IMR-90 (cell line): Measurements from ENCODE around the gene CYP24A1. TPM values are rescaled to one million over a fixed set of nuclear protein-coding genes. Genes with fewer than 3 reads are reported as not detected.

Experiments used
- ATAC-seq: fragments of 200-7000 bp; cut with Tn5 transposase; 2 replicates; pipeline ENCODE4 v1.9.1; 2020; ENCODE audit warnings: low read depth, mild to moderate bottlenecking, moderate library complexity
- BruUV-seq: library from RNA; stranded (reverse); fragments of 400-500 nt; replicated peaks from 2 replicates; lab custom pipeline; 2021; lab: Mats Ljungman, UMichigan
- CTCF ChIA-PET: fragments of 300-600 bp; formaldehyde crosslinking; extraction: SDS; loops from one replicate; lab custom pipeline; 2021; ENCODE audit warnings: antibody characterized with exemption; lab: Yijun Ruan, JAX
- POLR2A ChIA-PET: fragments of 300-600 bp; sonication (Branson Sonifier 250); formaldehyde crosslinking; loops from one replicate; lab custom pipeline; 2022; ENCODE audit warnings: antibody characterized with exemption; ENCODE audit not compliant: unreplicated experiment; lab: Charles Lee
- DNase-seq: peaks from one replicate; pipeline ENCODE4 v3.0.0; 2013
- H2AFZ ChIP-seq: replicated peaks from 2 replicates; pipeline ENCODE3; 2013; ENCODE audit warnings: low read length, mild to moderate bottlenecking; ENCODE audit not compliant: poor library complexity
- H2AK5ac ChIP-seq: 2 replicates; pipeline ENCODE4 v1.6.1; 2013; ENCODE audit warnings: low read depth, low read length, inconsistent platforms
- H2AK9ac ChIP-seq: replicated peaks from 2 replicates; pipeline ENCODE3; 2013; ENCODE audit warnings: mild to moderate bottlenecking, low read depth, low read length, moderate library complexity; ENCODE audit not compliant: poor library complexity
- H2BK120ac ChIP-seq: 2 replicates; pipeline ENCODE4 v1.6.1; 2013; ENCODE audit warnings: low read depth, low read length, inconsistent platforms
- H2BK15ac ChIP-seq: 3 replicates; pipeline ENCODE4 v1.6.1; 2013; ENCODE audit warnings: low read depth, low read length, inconsistent platforms
- H2BK20ac ChIP-seq: 2 replicates; pipeline ENCODE4 v1.6.1; 2013; ENCODE audit warnings: low read depth, mild to moderate bottlenecking, inconsistent platforms, low read length, moderate library complexity
- H2BK5ac ChIP-seq: 2 replicates; pipeline ENCODE4 v1.6.1; 2013; ENCODE audit warnings: mild to moderate bottlenecking, low read depth, low read length, inconsistent platforms; ENCODE audit not compliant: poor library complexity, severe bottlenecking
- H3K14ac ChIP-seq: replicated peaks from 2 replicates; pipeline ENCODE4 v1.6.1; 2013; ENCODE audit warnings: low read depth, low read length, inconsistent platforms
- H3K18ac ChIP-seq: 2 replicates; pipeline ENCODE4 v1.6.1; 2013; ENCODE audit warnings: low read depth, low read length, control low read depth
- H3K23ac ChIP-seq: 2 replicates; pipeline ENCODE4 v1.6.1; 2013; ENCODE audit warnings: low read depth, low read length, inconsistent platforms
- H3K27ac ChIP-seq: 2 replicates; pipeline ENCODE4 v1.5.1; 2013; ENCODE audit warnings: mild to moderate bottlenecking, control low read depth, low read length; ENCODE audit not compliant: insufficient read depth
- H3K27me3 ChIP-seq: 2 replicates; pipeline ENCODE4 v1.6.1; 2013; ENCODE audit warnings: low read length; ENCODE audit not compliant: control insufficient read depth, insufficient read depth
- H3K36me3 ChIP-seq: 2 replicates; pipeline ENCODE4 v1.6.1; 2013; ENCODE audit warnings: low read length, mixed read lengths; ENCODE audit not compliant: control insufficient read depth, insufficient read depth
- H3K4ac ChIP-seq: 2 replicates; pipeline ENCODE4 v1.6.1; 2013; ENCODE audit warnings: low read depth, low read length, inconsistent platforms
- H3K4me1 ChIP-seq: 2 replicates; pipeline ENCODE4 v1.6.1; 2013; ENCODE audit warnings: low read length, mixed read lengths; ENCODE audit not compliant: control insufficient read depth, insufficient read depth
- H3K4me2 ChIP-seq: 2 replicates; pipeline ENCODE4 v1.6.1; 2013; ENCODE audit warnings: low read depth, mild to moderate bottlenecking, control low read depth, low read length, moderate library complexity
- H3K4me3 ChIP-seq: 2 replicates; pipeline ENCODE4 v1.5.1; 2013; ENCODE audit warnings: low read depth, mild to moderate bottlenecking, control low read depth, low read length, moderate library complexity; ENCODE audit not compliant: insufficient read depth
- H3K56ac ChIP-seq: 2 replicates; pipeline ENCODE4 v1.6.1; 2013; ENCODE audit warnings: low read length, inconsistent platforms; ENCODE audit not compliant: insufficient read depth; ENCODE audit errors: extremely low read depth
- H3K79me1 ChIP-seq, 2 experiments: 2 replicates each; pipeline ENCODE4 v1.6.1; 2013; ENCODE audit warnings: low read length in 2 of 2, inconsistent platforms in 1 of 2, low read depth in 1 of 2
- H3K9ac ChIP-seq: 2 replicates; pipeline ENCODE4 v1.6.1; 2013; ENCODE audit warnings: low read depth, low read length, control low read depth
- H3K9me1 ChIP-seq: 2 replicates; pipeline ENCODE4 v1.6.1; 2013; ENCODE audit warnings: low read length, inconsistent platforms; ENCODE audit not compliant: insufficient read depth
- H3K9me3 ChIP-seq: 2 replicates; pipeline ENCODE4 v1.6.1; 2013; ENCODE audit warnings: low read length; ENCODE audit not compliant: control insufficient read depth, insufficient read depth
- H4K20me1 ChIP-seq: 2 replicates; pipeline ENCODE4 v1.6.1; 2013; ENCODE audit warnings: low read length, inconsistent platforms; ENCODE audit not compliant: insufficient read depth
- H4K5ac ChIP-seq: 2 replicates; pipeline ENCODE4 v1.6.1; 2013; ENCODE audit warnings: mild to moderate bottlenecking, low read depth, low read length, control low read depth
- H4K8ac ChIP-seq, 2 experiments: 2 replicates each; pipeline ENCODE4 v1.6.1; 2013; ENCODE audit warnings: low read depth in 2 of 2, low read length in 2 of 2, control low read depth in 1 of 2, inconsistent platforms in 1 of 2
- H4K91ac ChIP-seq: 2 replicates; pipeline ENCODE4 v1.6.1; 2013; ENCODE audit warnings: low read depth, low read length, inconsistent platforms; ENCODE audit not compliant: insufficient read depth
- CEBPB ChIP-seq: IDR thresholded peaks from 2 replicates; pipeline ENCODE4 v1.6.1; 2012; ENCODE audit warnings: low read depth, low read length, improper control_type of control experiment
- CHD1 ChIP-seq: IDR thresholded peaks from 2 replicates; pipeline ENCODE4 v1.6.1; 2012; ENCODE audit warnings: low read depth, low read length, improper control_type of control experiment
- MAFK ChIP-seq: IDR thresholded peaks from 2 replicates; pipeline ENCODE4 v1.6.1; 2012; ENCODE audit warnings: low read depth, low read length, improper control_type of control experiment
- MXI1 ChIP-seq: IDR thresholded peaks from 2 replicates; pipeline ENCODE4 v1.6.1; 2012; ENCODE audit warnings: low read depth, mild to moderate bottlenecking, low read length, moderate library complexity, borderline replicate concordance
- WGBS, 2 experiments: methylation state at CpG; one replicate each; pipeline versions ENCODE4 v1.1.5 to v1.1.7; 2013; ENCODE audit warnings: missing lambda C conversion rate in 2 of 2; ENCODE audit not compliant: insufficient read length in 1 of 2; ENCODE audit errors: extremely low coverage in 2 of 2; 5-methylcytosine and 5-hydroxymethylcytosine counted together
- dilution Hi-C: fragments of 300-500 bp; cut with HindIII; formaldehyde crosslinking; loops from one replicate; pipeline ENCODE4 v1.14.3; 2018; ENCODE audit warnings: low sequenced_read_pairs; ENCODE audit not compliant: unreplicated experiment
- in situ Hi-C: fragments of 300-500 bp; cut with MboI; formaldehyde crosslinking; loops from 3 replicates; pipeline ENCODE4 v1.14.3; 2019; ENCODE audit warnings: low sequenced_read_pairs, inconsistent platforms, mixed read lengths
- intact Hi-C: fragments of 100-400 bp; cut with micrococcal nuclease; formaldehyde crosslinking; loops from 2 replicates; pipeline ENCODE4 v1.10.0; 2022
- polyA plus RNA-seq, 3 experiments: library from polyadenylated mRNA; depleted of rRNA; stranded (reverse); fragments of >200 nt; gene quantifications; 2 replicates each; pipeline ENCODE4 v1.2.3, GENCODE V29; 2012; ENCODE audit warnings: low replicate concordance in 1 of 3
- total RNA-seq: library from RNA; depleted of rRNA; stranded (reverse); fragments of >200 nt; gene quantifications from 2 replicates; pipeline ENCODE4 v1.2.3, GENCODE V29; 2012
- TF ChIP-seq, protein P1 (sequence below): conservative IDR thresholded peaks from 2 replicates; pipeline ENCODE4 v1.5.1; 2012; ENCODE audit warnings: mild to moderate bottlenecking, low read depth, low read length, improper control_type of control experiment

The CYP24A1 gene
- total and polyA plus RNA-seq, 2 of the 4 experiments (the other 2 are of a cell fraction) = not detected

DNA sequence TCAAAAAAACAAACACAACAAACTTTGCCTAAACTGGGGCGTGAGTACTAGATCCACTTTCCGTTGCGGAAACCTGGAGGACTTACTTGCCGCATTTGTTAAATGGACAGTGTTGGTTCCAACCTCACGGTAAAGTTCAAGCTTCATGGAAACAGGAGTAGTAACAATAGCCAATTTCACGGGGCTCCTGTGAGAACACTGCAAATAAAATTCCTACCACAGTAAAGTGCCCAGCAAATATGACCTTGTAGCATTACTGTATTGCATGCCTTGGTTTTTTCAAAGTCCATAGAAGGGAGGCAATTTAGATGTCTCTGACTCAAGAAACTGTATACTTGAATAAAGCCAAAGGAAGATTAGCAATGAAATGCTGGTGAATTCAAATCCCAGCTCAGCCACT lies 3.6 kb upstream of the CYP24A1 start:
- H3K18ac ChIP-seq = no peak overlapping the region
- BruUV-seq = no TSS peak
- in situ Hi-C loops = loop anchor here (25.0 kb wide), 1 partner anchor 190 kb away; no protein-coding TSS in a partner anchor

More for the DNA sequence above, 3.6 kb upstream of the CYP24A1 start:
- Histone ChIP-seq H2AFZ (no peak overlapping the region), H2AK5ac (no peak overlapping the region), H3K4ac (no peak overlapping the region), H3K36me3 (no peaks in the 10 kb centered on the region), H2BK15ac (no peak overlapping the region), H3K23ac (no peak overlapping the region), H3K79me1 (no peaks in the 10 kb centered on the region), H3K14ac (no peak overlapping the region), H3K4me3 (no peak overlapping the region), H2BK5ac (no peak overlapping the region), H3K4me2 (no peak overlapping the region), H2BK120ac (no peak overlapping the region), H4K91ac (no peak overlapping the region), H3K56ac (no peak overlapping the region), H2BK20ac (no peak overlapping the region), H3K9me3 (no peaks in the 10 kb centered on the region), H4K8ac (no peak overlapping the region), H3K27me3 (peaks cover 41% of the 10 kb centered on the region), H4K5ac (no peak overlapping the region), H3K9me1 (no peaks in the 10 kb centered on the region), H3K4me1 (no peaks in the 10 kb centered on the region; the same call in 1 of the 2 replicates), H3K27ac (no peak overlapping the region), H4K20me1 (no peaks in the 10 kb centered on the region; the same call in 1 of the 2 replicates), H2AK9ac (no peak overlapping the region), H3K9ac (no peak overlapping the region)
- CTCF ChIA-PET = no interaction called here
- no peak for DNase-seq
- no peak for ATAC-seq
- POLR2A ChIA-PET = no interaction called here
- dilution Hi-C loops (loop anchor here (25.0 kb wide), 1 partner anchor 90 kb away; no protein-coding TSS in a partner anchor), intact Hi-C loops (no loop called here)
- no peak for TF ChIP-seq CEBPB
- no peak for TF ChIP-seq CHD1
- TF ChIP-seq MXI1 = no peak
- TF ChIP-seq MAFK = no peak
- TF ChIP-seq, protein P1, sequence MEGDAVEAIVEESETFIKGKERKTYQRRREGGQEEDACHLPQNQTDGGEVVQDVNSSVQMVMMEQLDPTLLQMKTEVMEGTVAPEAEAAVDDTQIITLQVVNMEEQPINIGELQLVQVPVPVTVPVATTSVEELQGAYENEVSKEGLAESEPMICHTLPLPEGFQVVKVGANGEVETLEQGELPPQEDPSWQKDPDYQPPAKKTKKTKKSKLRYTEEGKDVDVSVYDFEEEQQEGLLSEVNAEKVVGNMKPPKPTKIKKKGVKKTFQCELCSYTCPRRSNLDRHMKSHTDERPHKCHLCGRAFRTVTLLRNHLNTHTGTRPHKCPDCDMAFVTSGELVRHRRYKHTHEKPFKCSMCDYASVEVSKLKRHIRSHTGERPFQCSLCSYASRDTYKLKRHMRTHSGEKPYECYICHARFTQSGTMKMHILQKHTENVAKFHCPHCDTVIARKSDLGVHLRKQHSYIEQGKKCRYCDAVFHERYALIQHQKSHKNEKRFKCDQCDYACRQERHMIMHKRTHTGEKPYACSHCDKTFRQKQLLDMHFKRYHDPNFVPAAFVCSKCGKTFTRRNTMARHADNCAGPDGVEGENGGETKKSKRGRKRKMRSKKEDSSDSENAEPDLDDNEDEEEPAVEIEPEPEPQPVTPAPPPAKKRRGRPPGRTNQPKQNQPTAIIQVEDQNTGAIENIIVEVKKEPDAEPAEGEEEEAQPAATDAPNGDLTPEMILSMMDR = no peak
- WGBS, 2 experiments = 89% methylated on average over 3 of the region's 6 CpGs; no CpG with 5 or more reads in 1 of the 2 experiments
